ENCODE measurements around the gene MUC3A. TPM values are rescaled to one million over a fixed set of nuclear protein-coding genes. Genes with fewer than 3 reads are reported as not detected.

MUC3A gene
- total and polyA plus RNA-seq, 10 of the 15 experiments (the other 5 are each of a cell fraction or from before 2014, with no cell fraction given) = 0.07 to 0.10 TPM; not detected in 8

- Histone ChIP-seq H3K4me1 (ENCODE audit: control insufficient read depth, insufficient read depth, low read length) (no peaks in the 10 kb centered on the region), H3K4me3 (no peak overlapping the region), H3K27me3 (replicated peaks in 1 of 2; ENCODE audit: control insufficient read depth in 2 of 2, insufficient read depth in 2 of 2, low read length in 1 of 2) (peaks cover 3 to 15% of the 10 kb centered on the region in 2 experiments; a peak in 3 of 4 replicates), H4K20me1 (ENCODE audit: control insufficient read depth, insufficient read depth) (peaks cover 3% of the 10 kb centered on the region), H3K9ac (ENCODE audit: control insufficient read depth, insufficient read depth, low read length) (no peak overlapping the region), H3K27ac (ENCODE audit: control insufficient read depth, insufficient read depth) (no peak overlapping the region), H2AFZ (ENCODE audit: control insufficient read depth, low read depth, low read length) (no peak overlapping the region), H3K4me2 (ENCODE audit: control insufficient read depth, insufficient read depth) (no peak overlapping the region), H3K36me3 (ENCODE audit: control insufficient read depth in 2 of 2, insufficient read depth in 2 of 2, low read length in 1 of 2) (no peaks in the 10 kb centered on the region), H3K9me3 (replicated peaks; ENCODE audit: control insufficient read depth, insufficient read depth, low read length) (no peaks in the 10 kb centered on the region; the same call in 2 of the 3 replicates), H3K79me2 (ENCODE audit: control insufficient read depth, insufficient read depth, low read length) (no peaks in the 10 kb centered on the region)
- CTCF ChIA-PET = interaction anchor here (0.8 to 1.2 kb wide), 3 partner anchors 15 to 112 kb away, joined by 3 to 4 read pairs (median 3); partner anchors contain the start of gene MUC3A
- no peak for DNase-seq (ENCODE audit: low read depth, low spot score)
- BruUV-seq (replicated peaks) = no TSS peak
- no peak for ATAC-seq
- FAIRE-seq = no peak
- SMC1A ChIA-PET (ENCODE audit: uncharacterized antibody, unreplicated experiment) = no interaction called here
- RAD21 ChIA-PET (ENCODE audit: unreplicated experiment) = no interaction called here
- intact Hi-C loops (cut with micrococcal nuclease; ENCODE audit: unreplicated experiment) (loop anchor here (5.0 kb wide), 1 partner anchor 73 kb away; no protein-coding TSS in a partner anchor), in situ Hi-C loops (cut with MboI) (loop anchor here (5.0 kb wide), 1 partner anchor 87 kb away; no protein-coding TSS in a partner anchor)
- POLR2A ChIA-PET = no interaction called here
- 39% methylated on average over 23 of the region's 25 CpGs for WGBS (ENCODE audit: insufficient coverage, insufficient replicate concordance, low lambda C conversion rate, missing lambda C conversion rate)
- TF ChIP-seq RFX5 (IDR thresholded peaks at IDR 0.05; ENCODE audit: low read depth, low read length) = no peak
- TF ChIP-seq DPF2 (IDR thresholded peaks at IDR 0.05) = no peak
- TF ChIP-seq CHD2 (IDR thresholded peaks at IDR 0.05; ENCODE audit: borderline replicate concordance, low read depth, low read length) = no peak
- TF ChIP-seq, protein P1, sequence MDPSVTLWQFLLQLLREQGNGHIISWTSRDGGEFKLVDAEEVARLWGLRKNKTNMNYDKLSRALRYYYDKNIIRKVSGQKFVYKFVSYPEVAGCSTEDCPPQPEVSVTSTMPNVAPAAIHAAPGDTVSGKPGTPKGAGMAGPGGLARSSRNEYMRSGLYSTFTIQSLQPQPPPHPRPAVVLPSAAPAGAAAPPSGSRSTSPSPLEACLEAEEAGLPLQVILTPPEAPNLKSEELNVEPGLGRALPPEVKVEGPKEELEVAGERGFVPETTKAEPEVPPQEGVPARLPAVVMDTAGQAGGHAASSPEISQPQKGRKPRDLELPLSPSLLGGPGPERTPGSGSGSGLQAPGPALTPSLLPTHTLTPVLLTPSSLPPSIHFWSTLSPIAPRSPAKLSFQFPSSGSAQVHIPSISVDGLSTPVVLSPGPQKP (IDR thresholded peaks at IDR 0.05; ENCODE audit: low read depth, low read length) = no peak
- no peak for TF ChIP-seq RELA (IDR thresholded peaks at IDR 0.05; ENCODE audit: borderline replicate concordance, partially characterized antibody)
- TF ChIP-seq STAT1 (conservative IDR thresholded peaks at IDR 0.05) = no peak
- TF ChIP-seq BCLAF1 (IDR thresholded peaks at IDR 0.05) = no peak
- TF ChIP-seq ZBED1 (IDR thresholded peaks at IDR 0.05; ENCODE audit: borderline replicate concordance) = no peak
- no peak for TF ChIP-seq NFYB (IDR thresholded peaks at IDR 0.05; ENCODE audit: insufficient read depth, low read depth, low read length)
- TF ChIP-seq, protein P2, sequence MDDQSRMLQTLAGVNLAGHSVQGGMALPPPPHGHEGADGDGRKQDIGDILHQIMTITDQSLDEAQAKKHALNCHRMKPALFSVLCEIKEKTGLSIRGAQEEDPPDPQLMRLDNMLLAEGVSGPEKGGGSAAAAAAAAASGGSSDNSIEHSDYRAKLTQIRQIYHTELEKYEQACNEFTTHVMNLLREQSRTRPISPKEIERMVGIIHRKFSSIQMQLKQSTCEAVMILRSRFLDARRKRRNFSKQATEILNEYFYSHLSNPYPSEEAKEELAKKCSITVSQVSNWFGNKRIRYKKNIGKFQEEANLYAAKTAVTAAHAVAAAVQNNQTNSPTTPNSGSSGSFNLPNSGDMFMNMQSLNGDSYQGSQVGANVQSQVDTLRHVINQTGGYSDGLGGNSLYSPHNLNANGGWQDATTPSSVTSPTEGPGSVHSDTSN (IDR thresholded peaks at IDR 0.05; ENCODE audit: insufficient replicate concordance, low read depth, low read length) = no peak
- no peak for TF ChIP-seq SREBF2 (IDR thresholded peaks at IDR 0.05; ENCODE audit: low read length)
- TF ChIP-seq, protein P3, sequence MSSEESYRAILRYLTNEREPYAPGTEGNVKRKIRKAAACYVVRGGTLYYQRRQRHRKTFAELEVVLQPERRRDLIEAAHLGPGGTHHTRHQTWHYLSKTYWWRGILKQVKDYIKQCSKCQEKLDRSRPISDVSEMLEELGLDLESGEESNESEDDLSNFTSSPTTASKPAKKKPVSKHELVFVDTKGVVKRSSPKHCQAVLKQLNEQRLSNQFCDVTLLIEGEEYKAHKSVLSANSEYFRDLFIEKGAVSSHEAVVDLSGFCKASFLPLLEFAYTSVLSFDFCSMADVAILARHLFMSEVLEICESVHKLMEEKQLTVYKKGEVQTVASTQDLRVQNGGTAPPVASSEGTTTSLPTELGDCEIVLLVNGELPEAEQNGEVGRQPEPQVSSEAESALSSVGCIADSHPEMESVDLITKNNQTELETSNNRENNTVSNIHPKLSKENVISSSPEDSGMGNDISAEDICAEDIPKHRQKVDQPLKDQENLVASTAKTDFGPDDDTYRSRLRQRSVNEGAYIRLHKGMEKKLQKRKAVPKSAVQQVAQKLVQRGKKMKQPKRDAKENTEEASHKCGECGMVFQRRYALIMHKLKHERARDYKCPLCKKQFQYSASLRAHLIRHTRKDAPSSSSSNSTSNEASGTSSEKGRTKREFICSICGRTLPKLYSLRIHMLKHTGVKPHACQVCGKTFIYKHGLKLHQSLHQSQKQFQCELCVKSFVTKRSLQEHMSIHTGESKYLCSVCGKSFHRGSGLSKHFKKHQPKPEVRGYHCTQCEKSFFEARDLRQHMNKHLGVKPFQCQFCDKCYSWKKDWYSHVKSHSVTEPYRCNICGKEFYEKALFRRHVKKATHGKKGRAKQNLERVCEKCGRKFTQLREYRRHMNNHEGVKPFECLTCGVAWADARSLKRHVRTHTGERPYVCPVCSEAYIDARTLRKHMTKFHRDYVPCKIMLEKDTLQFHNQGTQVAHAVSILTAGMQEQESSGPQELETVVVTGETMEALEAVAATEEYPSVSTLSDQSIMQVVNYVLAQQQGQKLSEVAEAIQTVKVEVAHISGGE (CRISPR knock-in tag; IDR thresholded peaks at IDR 0.05) = no peak
- TF ChIP-seq ZNF622 (IDR thresholded peaks at IDR 0.05) = no peak
- no peak for TF ChIP-seq CHD1 (IDR thresholded peaks at IDR 0.05; ENCODE audit: low read depth, low read length)
Measured at GRCh38 chr7:100965045-100965722, 15.8 kb downstream of the MUC3A start.
